Neural cell (in vitro differentiated cells): ENCODE results near the gene FHDC1. TPM values are rescaled to one million over a fixed set of nuclear protein-coding genes. Genes with fewer than 3 reads are reported as not detected.

ENCODE experiments used
- H2AFZ ChIP-seq: fragments of 200-600, 300-800 bp; sonication (generic), shearing (Covaris generic); 2 replicates; pipeline ENCODE4 v1.6.0; 2014; ENCODE audit warnings: low read depth, mild to moderate bottlenecking, antibody characterized with exemption, low read length, moderate library complexity
- H3F3A ChIP-seq: fragments of 200-600 bp; shearing (Covaris generic); 2 replicates; pipeline ENCODE4 v1.6.1; 2016; ENCODE audit warnings: mild to moderate bottlenecking, moderate library complexity, mixed read lengths, antibody characterized with exemption, low read length; ENCODE audit not compliant: insufficient read depth, poor library complexity, severe bottlenecking
- H3K27ac ChIP-seq: fragments of 200-600, 300-800 bp; sonication (generic), shearing (Covaris generic); 2 replicates; pipeline ENCODE4 v1.5.1; 2014; ENCODE audit warnings: mild to moderate bottlenecking, low read length, moderate library complexity
- H3K27me3 ChIP-seq: fragments of 300-800, 200-600 bp; sonication (generic), shearing (Covaris generic); 2 replicates; pipeline ENCODE4 v1.6.0; 2014; ENCODE audit warnings: mild to moderate bottlenecking, low read depth, low read length, moderate library complexity; ENCODE audit not compliant: insufficient read depth
- H3K36me3 ChIP-seq: fragments of 300-800, 200-600 bp; sonication (generic), shearing (Covaris generic); 2 replicates; pipeline ENCODE4 v1.5.1; 2014; ENCODE audit warnings: mild to moderate bottlenecking, antibody characterized with exemption, low read length, moderate library complexity; ENCODE audit not compliant: insufficient read depth
- H3K4me2 ChIP-seq: fragments of 300-800, 200-600 bp; sonication (generic), shearing (Covaris generic); 2 replicates; pipeline ENCODE4 v1.6.0; 2014; ENCODE audit warnings: mild to moderate bottlenecking, low read length
- H3K4me3 ChIP-seq: fragments of 300-800, 200-600 bp; sonication (generic), shearing (Covaris generic); 2 replicates; pipeline ENCODE4 v1.5.1; 2014; ENCODE audit warnings: mild to moderate bottlenecking, low read length, moderate library complexity
- H3K79me2 ChIP-seq: fragments of 200-600 bp; shearing (Covaris generic); replicated peaks from 2 replicates; pipeline ENCODE4 v1.6.0; 2014; ENCODE audit warnings: mild to moderate bottlenecking, low read length, moderate library complexity; ENCODE audit not compliant: insufficient read depth
- H3K9ac ChIP-seq: fragments of 300-800, 200-600 bp; sonication (generic), shearing (Covaris generic); 2 replicates; pipeline ENCODE4 v1.6.1; 2016; ENCODE audit warnings: mild to moderate bottlenecking, low read length, mixed read lengths
- H3K9me2 ChIP-seq: fragments of 200-600 bp; shearing (Covaris generic); 2 replicates; pipeline ENCODE4 v1.6.1; 2016; ENCODE audit warnings: mild to moderate bottlenecking, low read length, mixed read lengths; ENCODE audit not compliant: insufficient read depth
- H3K9me3 ChIP-seq: fragments of 200-600, 300-800 bp; sonication (generic), shearing (Covaris generic); 2 replicates; pipeline ENCODE4 v1.6.1; 2016; ENCODE audit warnings: mild to moderate bottlenecking, mixed run types, low read length, moderate library complexity, mixed read lengths
- H4K20me1 ChIP-seq: fragments of 200-600 bp; shearing (Covaris generic); 2 replicates; pipeline ENCODE4 v1.6.1; 2016; ENCODE audit warnings: mild to moderate bottlenecking, mixed run types; ENCODE audit not compliant: insufficient read depth
- EP300 ChIP-seq: fragments of 450-650 bp; conservative IDR thresholded peaks from 2 replicates; pipeline ENCODE4 v1.6.1; 2014; ENCODE audit warnings: antibody characterized with exemption, mild to moderate bottlenecking, moderate library complexity; ENCODE audit not compliant: poor library complexity, severe bottlenecking
- EZH2 ChIP-seq: fragments of 200-600, 300-800 bp; shearing (Covaris generic), sonication (generic); IDR thresholded peaks from 2 replicates; pipeline ENCODE4 v1.6.1; 2014; ENCODE audit warnings: antibody characterized with exemption, low read length, borderline replicate concordance, mild to moderate bottlenecking; ENCODE audit not compliant: insufficient read depth, poor library complexity, severe bottlenecking
- POLR2AphosphoS5 ChIP-seq: IDR thresholded peaks from 2 replicates; pipeline ENCODE4 v1.6.1; 2012
- RAD21 ChIP-seq: fragments of 450-650 bp; conservative IDR thresholded peaks from 2 replicates; pipeline ENCODE4 v1.6.1; 2014; ENCODE audit warnings: antibody characterized with exemption, mild to moderate bottlenecking, moderate library complexity
- REST ChIP-seq: IDR thresholded peaks from 2 replicates; pipeline ENCODE4 v1.6.1; 2012; ENCODE audit warnings: borderline replicate concordance
- SMC3 ChIP-seq: fragments of 450-650 bp; conservative IDR thresholded peaks from 2 replicates; pipeline ENCODE4 v1.6.1; 2014; ENCODE audit warnings: antibody characterized with exemption, mild to moderate bottlenecking, moderate library complexity; ENCODE audit not compliant: poor library complexity
- TAF1 ChIP-seq: IDR thresholded peaks from 2 replicates; pipeline ENCODE4 v1.6.1; 2012; ENCODE audit warnings: low read depth
- polyA plus RNA-seq: library from polyadenylated mRNA; depleted of rRNA; stranded (reverse); fragments of >200 nt; gene quantifications from 2 replicates; pipeline ENCODE4 v1.2.3, GENCODE V29; 2014
- TF ChIP-seq, protein P1 (sequence below): fragments of 450-650 bp; IDR thresholded peaks from 2 replicates; pipeline ENCODE4 v1.5.1; 2014; ENCODE audit warnings: antibody characterized with exemption, mild to moderate bottlenecking, moderate library complexity; ENCODE audit not compliant: poor library complexity, severe bottlenecking

The FHDC1 gene
- polyA plus RNA-seq, 1 donor from 2014 or later: 11.4 TPM

- H3F3A ChIP-seq: no peaks in the 10 kb centered on the region
Observed at GRCh38 chr4:152997288-152997687, 61.2 kb downstream of the FHDC1 start.

DNA sequence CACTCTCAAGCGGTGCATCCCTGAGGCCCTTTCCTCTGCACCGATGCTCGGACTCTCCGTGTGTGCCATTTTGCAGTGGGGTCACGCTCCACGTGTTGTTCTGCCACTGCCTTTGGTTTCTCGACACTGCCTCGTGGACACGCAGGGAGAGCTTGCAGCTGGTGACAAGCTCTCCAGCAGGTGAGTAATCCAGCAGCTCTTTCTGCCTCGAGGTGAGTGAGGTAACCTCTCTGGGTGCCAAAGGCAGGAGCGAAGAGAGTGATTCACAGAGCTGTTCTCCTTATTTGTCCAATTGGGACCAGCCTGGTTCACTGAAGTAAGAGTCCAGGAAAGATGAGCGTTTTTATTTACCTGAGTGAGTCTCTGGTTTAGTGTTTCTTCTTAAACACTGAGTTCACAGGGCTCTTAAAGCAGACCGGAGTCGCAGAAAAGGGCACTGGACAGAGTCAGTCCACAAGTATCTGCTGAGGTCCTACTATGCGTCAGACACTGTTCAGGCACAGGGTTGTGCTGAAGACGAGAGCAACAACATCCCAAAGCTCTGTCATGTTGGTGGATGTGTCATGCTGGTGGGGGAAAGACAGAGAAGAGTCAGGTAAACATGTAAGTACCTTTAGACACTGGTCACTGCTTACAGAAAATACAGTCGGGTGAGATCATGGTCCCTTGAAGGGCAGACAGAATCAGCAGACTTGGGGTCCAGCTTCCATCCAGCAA lies 61.8 kb downstream of the FHDC1 start:
- Histone ChIP-seq H3F3A (no peaks in the 10 kb centered on the region), H2AFZ (no peak overlapping the region), H3K27ac (no peak overlapping the region), H3K4me3 (no peak overlapping the region), H3K9me2 (no peaks in the 10 kb centered on the region), H3K4me2 (no peak overlapping the region), H3K27me3 (no peaks in the 10 kb centered on the region), H3K9ac (no peak overlapping the region), H4K20me1 (no peaks in the 10 kb centered on the region), H3K36me3 (no peaks in the 10 kb centered on the region), H3K79me2 (no peaks in the 10 kb centered on the region), H3K9me3 (no peaks in the 10 kb centered on the region)
- no peak for TF ChIP-seq POLR2AphosphoS5
- TF ChIP-seq TAF1: no peak
- TF ChIP-seq REST: no peak
- TF ChIP-seq EP300: no peak
- no peak for TF ChIP-seq SMC3
- TF ChIP-seq, protein P1, sequence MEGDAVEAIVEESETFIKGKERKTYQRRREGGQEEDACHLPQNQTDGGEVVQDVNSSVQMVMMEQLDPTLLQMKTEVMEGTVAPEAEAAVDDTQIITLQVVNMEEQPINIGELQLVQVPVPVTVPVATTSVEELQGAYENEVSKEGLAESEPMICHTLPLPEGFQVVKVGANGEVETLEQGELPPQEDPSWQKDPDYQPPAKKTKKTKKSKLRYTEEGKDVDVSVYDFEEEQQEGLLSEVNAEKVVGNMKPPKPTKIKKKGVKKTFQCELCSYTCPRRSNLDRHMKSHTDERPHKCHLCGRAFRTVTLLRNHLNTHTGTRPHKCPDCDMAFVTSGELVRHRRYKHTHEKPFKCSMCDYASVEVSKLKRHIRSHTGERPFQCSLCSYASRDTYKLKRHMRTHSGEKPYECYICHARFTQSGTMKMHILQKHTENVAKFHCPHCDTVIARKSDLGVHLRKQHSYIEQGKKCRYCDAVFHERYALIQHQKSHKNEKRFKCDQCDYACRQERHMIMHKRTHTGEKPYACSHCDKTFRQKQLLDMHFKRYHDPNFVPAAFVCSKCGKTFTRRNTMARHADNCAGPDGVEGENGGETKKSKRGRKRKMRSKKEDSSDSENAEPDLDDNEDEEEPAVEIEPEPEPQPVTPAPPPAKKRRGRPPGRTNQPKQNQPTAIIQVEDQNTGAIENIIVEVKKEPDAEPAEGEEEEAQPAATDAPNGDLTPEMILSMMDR: no peak
- no peak for TF ChIP-seq EZH2

More at GRCh38 chr4:152997288-152997687, 61.2 kb downstream of the FHDC1 start:
- Histone ChIP-seq H3K27ac (no peak overlapping the region), H3K9ac (no peak overlapping the region), H3K9me2 (no peaks in the 10 kb centered on the region), H4K20me1 (no peaks in the 10 kb centered on the region), H3K36me3 (no peaks in the 10 kb centered on the region), H2AFZ (no peak overlapping the region), H3K4me2 (no peak overlapping the region), H3K4me3 (no peak overlapping the region), H3K9me3 (no peaks in the 10 kb centered on the region), H3K27me3 (no peaks in the 10 kb centered on the region), H3K79me2 (no peaks in the 10 kb centered on the region)
- TF ChIP-seq RAD21 (no peak), EZH2 (no peak), REST (no peak), TAF1 (no peak), SMC3 (no peak)
- TF ChIP-seq, protein P1: no peak
